Osteocyte (in vitro differentiated cells): ENCODE results near the gene CHD6. TPM values are rescaled to one million over a fixed set of nuclear protein-coding genes. Genes with fewer than 3 reads are reported as not detected.
A peak's percentile ranks its signal among the peaks of the same experiment; 100 is the strongest.

Experiments
- DNase-seq: peaks from one replicate; pipeline ENCODE4 v3.0.0; 2021; ENCODE audit warnings: mixed read lengths; ENCODE audit not compliant: unreplicated experiment; ENCODE audit errors: extremely low spot score
- H3K27ac Mint-ChIP-seq: one replicate; pipeline ENCODE4 v1.8.0; 2021; ENCODE audit warnings: mild to moderate bottlenecking, mixed read lengths; ENCODE audit not compliant: unreplicated experiment
- H3K27me3 Mint-ChIP-seq: one replicate; pipeline ENCODE4 v1.8.0; 2021; ENCODE audit warnings: mixed read lengths; ENCODE audit not compliant: unreplicated experiment
- H3K36me3 Mint-ChIP-seq: one replicate; pipeline ENCODE4 v1.8.0; 2021; ENCODE audit warnings: mixed read lengths; ENCODE audit not compliant: unreplicated experiment
- H3K4me1 Mint-ChIP-seq: one replicate; pipeline ENCODE4 v1.8.0; 2021; ENCODE audit warnings: mixed read lengths; ENCODE audit not compliant: unreplicated experiment
- H3K4me3 Mint-ChIP-seq: one replicate; pipeline ENCODE4 v1.8.0; 2021; ENCODE audit warnings: mild to moderate bottlenecking, moderate library complexity, mixed read lengths; ENCODE audit not compliant: unreplicated experiment
- H3K9me3 Mint-ChIP-seq: one replicate; pipeline ENCODE4 v1.8.0; 2021; ENCODE audit warnings: mixed read lengths; ENCODE audit not compliant: unreplicated experiment
- total RNA-seq: library from RNA; stranded (reverse); gene quantifications from 2 replicates; pipeline ENCODE4 v1.2.1, GENCODE V29; 2021
- TF ChIP-seq, protein P1 (sequence below): fragments of 200-600 bp; sonication (generic); IDR thresholded peaks from 2 replicates; pipeline ENCODE4 v1.5.0; 2021; ENCODE audit warnings: antibody characterized with exemption, mild to moderate bottlenecking, moderate library complexity

Gene CHD6
- total RNA-seq, 1 donor from 2014 or later: 51.4 TPM

GRCh38 chr20:41499961-41500725, 118.0 kb downstream of the CHD6 start:
- Mint-ChIP-seq H3K9me3 (peaks cover 2% of the 10 kb centered on the region), H3K27me3 (no peaks in the 10 kb centered on the region), H3K27ac (peak overlapping the region; percentile 48), H3K4me1 (peaks cover 11% of the 10 kb centered on the region), H3K36me3 (peaks cover 32% of the 10 kb centered on the region), H3K4me3 (no peak overlapping the region)
- TF ChIP-seq, protein P1, sequence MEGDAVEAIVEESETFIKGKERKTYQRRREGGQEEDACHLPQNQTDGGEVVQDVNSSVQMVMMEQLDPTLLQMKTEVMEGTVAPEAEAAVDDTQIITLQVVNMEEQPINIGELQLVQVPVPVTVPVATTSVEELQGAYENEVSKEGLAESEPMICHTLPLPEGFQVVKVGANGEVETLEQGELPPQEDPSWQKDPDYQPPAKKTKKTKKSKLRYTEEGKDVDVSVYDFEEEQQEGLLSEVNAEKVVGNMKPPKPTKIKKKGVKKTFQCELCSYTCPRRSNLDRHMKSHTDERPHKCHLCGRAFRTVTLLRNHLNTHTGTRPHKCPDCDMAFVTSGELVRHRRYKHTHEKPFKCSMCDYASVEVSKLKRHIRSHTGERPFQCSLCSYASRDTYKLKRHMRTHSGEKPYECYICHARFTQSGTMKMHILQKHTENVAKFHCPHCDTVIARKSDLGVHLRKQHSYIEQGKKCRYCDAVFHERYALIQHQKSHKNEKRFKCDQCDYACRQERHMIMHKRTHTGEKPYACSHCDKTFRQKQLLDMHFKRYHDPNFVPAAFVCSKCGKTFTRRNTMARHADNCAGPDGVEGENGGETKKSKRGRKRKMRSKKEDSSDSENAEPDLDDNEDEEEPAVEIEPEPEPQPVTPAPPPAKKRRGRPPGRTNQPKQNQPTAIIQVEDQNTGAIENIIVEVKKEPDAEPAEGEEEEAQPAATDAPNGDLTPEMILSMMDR: no peak
- DNase-seq: no peak

GRCh38 chr20:41499064-41499463, 119.1 kb downstream of the CHD6 start:
- Mint-ChIP-seq H3K27me3 (no peaks in the 10 kb centered on the region), H3K4me1 (peaks cover 11% of the 10 kb centered on the region), H3K36me3 (peaks cover 32% of the 10 kb centered on the region), H3K27ac (no peak overlapping the region), H3K9me3 (no peaks in the 10 kb centered on the region), H3K4me3 (no peak overlapping the region)
- TF ChIP-seq, protein P1: no peak
- DNase-seq: no peak

DNA sequence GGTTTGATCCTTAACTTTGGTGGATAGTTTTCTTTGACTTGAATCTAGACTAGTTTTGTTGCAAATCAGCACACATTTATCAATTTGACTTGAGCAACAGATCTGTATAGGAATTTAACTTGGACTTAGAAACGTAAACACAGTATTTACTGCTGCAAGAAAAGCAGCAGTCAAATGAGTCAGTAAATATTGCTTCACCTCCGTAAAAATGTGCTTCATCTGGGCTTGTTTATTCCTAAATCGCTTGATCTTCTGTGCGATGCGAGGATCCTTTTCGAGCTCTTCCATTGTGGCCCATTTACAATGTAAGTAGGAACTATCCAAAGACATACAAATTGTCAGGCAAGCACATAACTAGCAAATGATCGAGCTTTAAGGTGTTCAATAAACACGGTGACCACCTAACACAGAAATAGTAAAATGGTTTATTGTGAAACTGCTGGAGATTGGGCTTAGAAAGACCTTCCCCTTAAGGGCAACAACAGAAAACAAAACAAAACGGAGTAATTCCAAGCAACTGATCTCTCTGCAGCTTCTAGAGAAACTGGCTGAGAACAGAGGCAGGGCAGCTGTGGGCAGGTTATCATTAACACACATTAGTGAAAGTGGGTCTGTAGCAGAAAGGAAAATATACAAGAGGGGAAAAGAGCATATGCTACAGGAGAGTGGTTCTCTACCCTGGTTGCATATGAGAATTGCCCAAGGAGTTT, 120.8 kb downstream of the CHD6 start:
- peaks cover 35% of the 10 kb centered on the region for H3K36me3 Mint-ChIP-seq
- H3K27ac Mint-ChIP-seq: no peak overlapping the region
- TF ChIP-seq, protein P1: no peak
- H3K4me3 Mint-ChIP-seq: no peak overlapping the region
- H3K27me3 Mint-ChIP-seq: no peaks in the 10 kb centered on the region
- no peaks in the 10 kb centered on the region for H3K9me3 Mint-ChIP-seq
- peaks cover 11% of the 10 kb centered on the region for H3K4me1 Mint-ChIP-seq
- DNase-seq: no peak

- Mint-ChIP-seq H3K27me3 (no peaks in the 10 kb centered on the region), H3K9me3 (no peaks in the 10 kb centered on the region), H3K36me3 (peaks cover 52% of the 10 kb centered on the region), H3K4me3 (no peak overlapping the region), H3K4me1 (no peaks in the 10 kb centered on the region), H3K27ac (no peak overlapping the region)
- TF ChIP-seq, protein P1: no peak
- DNase-seq: no peak
Observed at GRCh38 chr20:41494451-41494850, 123.7 kb downstream of the CHD6 start.

DNA sequence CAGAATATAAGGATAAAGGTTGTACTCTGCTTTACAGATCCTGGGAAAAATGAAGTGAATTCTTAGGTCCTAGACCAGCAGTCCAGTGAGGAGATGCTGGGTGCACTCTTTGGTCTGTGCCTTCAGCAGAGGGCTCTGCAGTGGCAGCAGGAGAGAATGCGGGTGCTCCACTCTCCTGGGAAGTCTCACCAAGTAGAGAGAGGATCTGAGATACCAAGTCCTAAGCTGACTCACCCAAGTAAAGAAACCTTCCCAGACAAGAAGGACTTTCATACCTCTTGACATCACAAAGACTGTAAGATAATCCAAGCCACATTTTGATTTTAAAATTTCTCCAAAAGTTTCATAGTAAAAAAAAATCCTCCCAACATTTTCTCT, 134.6 kb downstream of the CHD6 start:
- DNase-seq: no peak
- Mint-ChIP-seq H3K9me3 (peaks cover 9% of the 10 kb centered on the region), H3K27ac (peak overlapping the region; percentile 83), H3K27me3 (no peaks in the 10 kb centered on the region), H3K4me1 (peaks cover 56% of the 10 kb centered on the region), H3K4me3 (no peak overlapping the region), H3K36me3 (peaks cover 59% of the 10 kb centered on the region)
- TF ChIP-seq, protein P1: no peak
